ENCODE measurements around the gene SH2B2.
"Not testable (repeated sequence)": the region's sequence is repeated elsewhere in the genome, so short reads cannot be mapped to it uniquely, and the experiment has no call there.

Gene SH2B2

GRCh38 chr7:102306916-102307677, 20.4 kb downstream of the SH2B2 start:
- no peak for DNase-seq (ENCODE audit: low read depth)

DNA sequence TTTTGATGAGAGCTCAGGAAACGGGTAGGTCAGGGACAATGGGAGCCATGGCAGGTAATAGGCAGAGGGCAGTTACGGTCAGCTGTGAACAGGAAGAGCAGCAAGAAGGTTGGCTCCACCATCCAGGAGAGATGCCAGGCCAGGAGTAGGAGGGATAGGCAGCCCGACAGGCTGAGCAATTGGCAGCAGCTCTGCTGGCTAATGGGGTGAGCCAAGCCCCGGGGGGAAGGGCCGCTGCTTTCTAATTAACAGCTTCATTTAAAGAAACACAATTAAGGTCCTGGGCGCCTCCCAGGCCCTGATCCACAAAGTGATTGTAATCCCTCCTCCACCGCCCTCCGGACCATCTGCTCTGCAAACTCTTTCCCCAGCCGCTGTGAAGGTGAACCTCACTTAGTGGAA, 23.7 kb downstream of the SH2B2 start:
- no peak for DNase-seq (ENCODE audit: low read depth)

- no peak for DNase-seq (ENCODE audit: low read depth)
Measured at GRCh38 chr7:102312317-102312716, 25.6 kb downstream of the SH2B2 start.

- no peak for DNase-seq (ENCODE audit: low read depth)
Measured at GRCh38 chr7:102313997-102314780, 27.5 kb downstream of the SH2B2 start.

DNA sequence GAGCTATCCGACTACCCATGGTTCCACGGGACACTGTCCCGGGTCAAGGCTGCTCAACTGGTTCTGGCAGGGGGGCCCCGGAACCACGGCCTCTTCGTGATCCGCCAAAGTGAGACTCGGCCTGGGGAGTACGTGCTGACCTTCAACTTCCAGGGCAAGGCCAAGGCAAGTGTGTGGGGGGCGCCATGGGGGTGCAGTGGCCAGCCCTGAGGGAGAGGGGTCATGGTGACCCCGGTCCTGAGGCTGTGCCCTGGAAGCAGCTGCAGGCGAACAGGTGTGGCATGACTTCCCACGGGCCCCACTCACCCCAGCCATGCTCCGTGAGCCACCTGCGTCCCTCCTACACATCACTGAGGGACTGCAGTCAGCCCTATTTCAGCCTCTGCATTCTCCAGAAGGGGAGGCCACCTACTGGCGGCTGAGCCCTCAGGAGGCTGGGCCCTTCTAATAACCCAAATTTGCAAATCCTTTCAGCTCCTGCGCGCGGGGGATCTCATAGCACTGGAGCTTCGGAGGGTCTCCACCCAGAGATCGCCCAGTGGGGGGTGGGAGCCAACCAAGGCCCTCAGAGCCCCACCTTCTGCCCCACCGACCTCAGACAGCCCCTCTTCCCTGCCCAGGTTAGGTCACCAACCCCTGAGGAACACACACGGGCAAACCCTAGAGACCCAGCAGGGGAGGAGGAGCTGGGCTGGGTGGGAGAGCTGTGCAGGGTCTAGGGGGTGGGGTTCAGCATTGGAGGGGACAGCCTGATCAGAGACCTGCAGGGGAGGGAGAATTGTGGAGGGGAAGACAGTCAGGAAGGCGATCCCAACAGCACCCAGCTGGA, 30.8 kb downstream of the SH2B2 start:
- DNase-seq (ENCODE audit: low read depth) = no peak

DNA sequence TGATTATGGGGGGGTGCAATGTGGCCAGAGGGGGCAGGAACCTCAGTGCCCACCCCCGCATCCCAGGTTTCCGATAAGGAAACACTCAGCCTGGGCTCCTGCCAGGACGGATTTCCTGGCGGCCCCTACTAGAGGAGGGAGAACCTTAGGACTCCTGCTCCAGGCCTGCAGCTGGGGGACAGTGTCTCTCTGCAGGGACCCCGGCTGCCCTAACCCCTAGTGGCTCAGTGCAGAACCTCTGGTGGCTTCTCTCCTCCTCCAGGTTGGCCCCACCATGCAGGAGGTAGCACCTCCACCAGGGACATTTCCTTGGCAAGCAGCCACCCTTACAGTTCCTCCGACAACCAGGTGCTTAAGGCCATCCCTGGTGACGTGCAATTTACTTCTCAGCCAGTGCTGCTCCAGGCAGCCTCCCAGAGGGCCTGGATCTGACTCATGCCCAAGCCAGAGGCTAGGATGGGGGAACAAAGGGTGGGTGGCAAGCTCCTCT, 31.9 kb downstream of the SH2B2 start:
- no peak for DNase-seq (ENCODE audit: low read depth)

- no peak for DNase-seq (ENCODE audit: low read depth)
Measured at GRCh38 chr7:102319671-102320070, 33.0 kb downstream of the SH2B2 start.

DNA sequence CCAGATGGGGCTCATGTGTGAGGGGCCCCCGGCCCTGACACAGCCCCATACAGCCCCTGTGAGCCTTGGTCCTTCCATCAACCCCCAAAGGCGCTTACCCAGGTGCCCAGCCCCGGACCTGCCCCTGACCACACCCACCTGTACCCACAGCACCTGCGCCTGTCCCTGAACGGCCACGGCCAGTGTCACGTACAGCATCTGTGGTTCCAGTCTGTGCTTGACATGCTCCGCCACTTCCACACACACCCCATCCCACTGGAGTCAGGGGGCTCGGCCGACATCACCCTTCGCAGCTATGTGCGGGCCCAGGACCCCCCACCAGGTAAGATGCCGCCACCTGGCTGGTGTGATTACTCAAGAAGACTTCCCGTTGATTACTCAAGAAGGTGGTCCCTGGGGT, 33.5 kb downstream of the SH2B2 start:
- no peak for DNase-seq (ENCODE audit: low read depth)

- DNase-seq (ENCODE audit: low read depth) = no peak
Measured at GRCh38 chr7:102320601-102321350, 34.1 kb downstream of the SH2B2 start.

DNA sequence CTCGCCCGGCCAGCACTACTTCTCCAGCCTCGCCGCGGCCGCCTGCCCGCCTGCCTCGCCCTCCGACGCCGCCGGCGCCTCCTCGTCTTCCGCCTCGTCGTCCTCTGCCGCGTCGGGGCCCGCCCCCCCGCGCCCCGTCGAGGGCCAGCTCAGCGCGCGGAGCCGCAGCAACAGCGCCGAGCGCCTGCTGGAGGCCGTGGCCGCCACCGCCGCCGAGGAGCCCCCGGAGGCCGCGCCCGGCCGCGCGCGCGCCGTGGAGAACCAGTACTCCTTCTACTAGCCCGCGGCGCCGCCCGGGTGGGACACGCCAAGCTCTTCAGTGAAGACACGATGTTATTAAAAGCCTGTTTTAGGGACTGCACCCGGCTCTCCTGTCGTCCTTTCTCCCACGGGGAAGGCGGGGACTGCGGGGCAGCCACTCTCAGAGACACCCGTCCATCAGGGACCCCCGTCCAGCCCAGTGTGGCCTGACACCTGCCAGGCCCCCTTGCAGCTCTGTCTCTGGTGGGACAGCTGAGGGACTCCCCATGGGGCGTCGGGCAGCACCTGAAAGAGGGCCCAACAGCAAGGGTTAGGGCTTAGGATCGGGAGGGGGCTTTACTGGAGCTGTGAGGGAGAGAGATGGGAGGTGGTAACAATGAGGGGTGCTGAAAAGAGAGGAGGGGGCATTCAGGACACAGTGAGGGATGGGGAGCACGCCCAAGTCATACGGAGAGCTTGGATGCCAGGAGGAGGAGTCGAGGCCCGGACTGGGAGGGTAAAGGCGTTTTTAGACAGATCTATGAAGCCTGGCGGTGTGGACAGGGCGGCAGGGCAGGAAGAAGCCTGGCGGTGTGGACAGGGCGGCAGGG, 34.9 kb downstream of the SH2B2 start:
- DNase-seq (ENCODE audit: low read depth) = no peak

DNA sequence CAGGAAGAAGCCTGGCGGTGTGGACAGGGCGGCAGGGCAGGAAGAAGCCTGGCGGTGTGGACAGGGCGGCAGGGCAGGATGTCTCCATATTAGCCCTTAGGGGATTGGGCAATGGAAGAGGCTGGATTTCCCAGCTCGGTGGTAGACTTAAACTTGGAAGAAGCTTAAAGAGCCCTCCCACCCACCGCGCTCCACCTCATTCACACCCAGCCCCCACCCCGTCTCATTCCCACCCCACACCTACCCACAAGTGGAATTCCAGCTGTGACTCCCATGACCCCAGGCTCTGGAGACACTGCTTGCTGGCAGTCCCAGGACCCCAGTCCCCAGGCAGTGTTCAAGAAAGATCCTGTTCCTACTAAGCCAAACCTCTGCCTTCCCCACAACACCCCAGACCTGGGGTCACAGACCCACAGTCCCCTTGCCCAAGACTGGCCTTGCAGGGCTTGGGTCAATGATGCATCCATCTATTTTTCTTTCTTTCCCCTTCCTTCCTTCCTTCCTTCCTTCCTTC, 35.6 kb downstream of the SH2B2 start:
- DNase-seq (ENCODE audit: low read depth) = no peak

DNA sequence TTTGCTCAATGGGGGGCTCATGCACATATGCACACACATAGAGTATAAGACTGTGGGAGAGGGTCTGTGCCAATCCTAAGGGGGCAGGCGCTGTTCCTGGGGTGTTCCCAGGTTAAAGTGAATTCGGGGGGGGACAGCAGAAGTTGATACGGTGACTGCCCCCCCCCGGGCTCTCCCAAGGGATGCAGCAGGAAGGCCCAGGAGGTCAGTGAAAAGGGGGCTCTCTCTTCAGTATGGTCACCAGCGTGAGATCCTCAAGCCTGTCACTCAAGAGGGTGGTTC, 37.2 kb downstream of the SH2B2 start:
- DNase-seq (ENCODE audit: low read depth) = no peak

DNA sequence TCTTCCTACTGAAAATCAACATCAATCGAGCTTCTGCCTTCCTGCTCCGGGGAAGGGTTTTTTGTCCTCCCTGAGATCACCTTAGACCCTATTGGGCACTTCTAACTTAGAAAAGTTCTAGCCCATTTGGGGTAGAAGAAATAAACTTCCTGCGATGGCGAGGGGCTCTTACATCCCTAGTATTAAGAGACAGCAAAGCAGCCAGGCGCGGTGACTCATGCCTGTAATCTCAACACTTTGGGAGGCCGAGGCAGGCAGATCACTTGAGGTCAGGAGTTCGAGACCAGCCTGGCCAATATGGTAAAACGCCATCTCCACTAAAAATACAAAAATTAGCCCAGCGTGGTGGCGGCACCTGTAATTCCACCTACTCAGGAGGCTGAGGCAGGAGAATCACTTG, 38.4 kb downstream of the SH2B2 start:
- not testable (repeated sequence) for DNase-seq (ENCODE audit: low read depth)

- DNase-seq (ENCODE audit: low read depth) = no peak
Measured at GRCh38 chr7:102326157-102326889, 39.7 kb downstream of the SH2B2 start.

GRCh38 chr7:102327183-102327582, 40.5 kb downstream of the SH2B2 start:
- DNase-seq (ENCODE audit: low read depth) = not testable (repeated sequence)

- DNase-seq (ENCODE audit: low read depth) = not testable (repeated sequence)
Measured at GRCh38 chr7:102328863-102329262, 42.2 kb downstream of the SH2B2 start.

DNA sequence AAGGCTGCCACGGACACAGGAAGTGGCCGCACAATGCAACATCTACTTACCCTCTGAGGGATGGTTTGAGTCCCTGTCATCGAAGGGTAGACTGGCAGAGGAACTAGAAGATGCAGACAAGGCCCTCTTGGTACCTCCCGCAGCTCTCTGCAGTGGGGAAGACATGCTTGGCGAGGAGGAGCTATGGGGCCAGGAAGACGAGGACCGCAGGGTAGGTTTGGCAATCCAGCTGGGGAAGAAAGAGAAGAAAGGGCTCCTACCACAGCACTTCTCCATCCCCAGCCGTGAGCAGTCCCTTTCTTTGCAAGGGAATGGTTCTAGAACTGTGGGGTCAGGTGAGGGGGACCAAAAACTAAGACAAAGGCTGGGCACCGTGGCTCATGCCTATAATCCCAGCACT, 42.7 kb downstream of the SH2B2 start:
- DNase-seq (ENCODE audit: low read depth) = not testable (repeated sequence)

DNA sequence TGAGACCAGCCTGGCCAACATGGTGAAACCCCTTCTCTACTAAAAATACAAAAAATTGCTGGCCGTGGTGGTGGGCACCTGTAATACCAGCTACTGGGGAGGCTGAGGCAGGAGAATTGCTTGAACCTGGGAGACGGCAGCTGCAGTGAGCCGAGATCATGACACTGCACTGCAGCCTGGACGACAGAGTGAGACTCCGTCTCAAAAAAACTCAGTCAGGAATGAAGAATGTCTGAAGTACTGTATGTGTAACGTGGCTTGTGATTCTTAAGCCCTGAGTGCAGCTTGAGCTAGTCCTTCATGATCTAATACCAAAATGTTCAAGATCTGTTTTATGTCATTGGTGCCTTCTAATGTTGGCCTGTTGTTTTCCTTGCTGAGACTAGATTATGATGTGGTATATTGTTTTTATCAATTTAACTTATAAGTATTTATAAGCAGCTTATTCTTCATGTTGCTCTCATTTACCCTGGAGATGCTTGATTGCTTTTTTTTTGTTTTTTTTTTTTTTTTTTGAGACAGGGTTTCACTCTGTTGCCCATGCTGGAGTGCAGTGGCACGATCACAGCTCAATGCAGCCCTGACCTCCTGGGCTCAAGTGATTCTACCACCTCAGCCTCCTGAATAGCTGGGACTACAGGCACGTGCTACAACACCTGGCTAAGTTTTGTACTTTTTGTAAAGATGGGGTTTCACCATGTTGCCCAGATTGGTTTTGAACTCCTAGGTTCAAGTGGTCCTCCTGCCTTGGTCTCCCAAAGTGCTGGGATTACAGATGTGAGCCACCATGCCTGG, 44.2 kb downstream of the SH2B2 start:
- not testable (repeated sequence) for DNase-seq (ENCODE audit: low read depth)

DNA sequence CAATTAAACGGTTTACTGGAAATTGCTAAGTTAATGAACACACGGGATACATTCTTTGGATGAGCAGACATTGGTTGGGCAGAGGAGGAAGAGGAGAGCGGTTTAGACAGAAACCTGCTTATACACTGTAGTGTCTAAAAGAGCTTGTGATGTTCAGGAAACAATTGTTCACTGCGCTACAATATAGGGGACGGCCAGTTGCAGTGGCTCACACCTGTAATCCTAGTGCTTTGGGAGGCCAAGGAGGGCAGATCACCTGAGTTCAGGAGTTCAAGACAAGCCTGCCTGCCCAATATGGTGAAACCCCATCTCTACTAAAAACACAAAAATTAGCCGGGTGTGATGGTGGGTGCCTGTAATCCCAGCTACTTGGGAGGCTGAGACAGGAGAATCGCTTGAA, 48.9 kb downstream of the SH2B2 start:
- not testable (repeated sequence) for DNase-seq (ENCODE audit: low read depth)
